ENCODE measurements around the gene ZNF24.

ZNF24 gene

DNA sequence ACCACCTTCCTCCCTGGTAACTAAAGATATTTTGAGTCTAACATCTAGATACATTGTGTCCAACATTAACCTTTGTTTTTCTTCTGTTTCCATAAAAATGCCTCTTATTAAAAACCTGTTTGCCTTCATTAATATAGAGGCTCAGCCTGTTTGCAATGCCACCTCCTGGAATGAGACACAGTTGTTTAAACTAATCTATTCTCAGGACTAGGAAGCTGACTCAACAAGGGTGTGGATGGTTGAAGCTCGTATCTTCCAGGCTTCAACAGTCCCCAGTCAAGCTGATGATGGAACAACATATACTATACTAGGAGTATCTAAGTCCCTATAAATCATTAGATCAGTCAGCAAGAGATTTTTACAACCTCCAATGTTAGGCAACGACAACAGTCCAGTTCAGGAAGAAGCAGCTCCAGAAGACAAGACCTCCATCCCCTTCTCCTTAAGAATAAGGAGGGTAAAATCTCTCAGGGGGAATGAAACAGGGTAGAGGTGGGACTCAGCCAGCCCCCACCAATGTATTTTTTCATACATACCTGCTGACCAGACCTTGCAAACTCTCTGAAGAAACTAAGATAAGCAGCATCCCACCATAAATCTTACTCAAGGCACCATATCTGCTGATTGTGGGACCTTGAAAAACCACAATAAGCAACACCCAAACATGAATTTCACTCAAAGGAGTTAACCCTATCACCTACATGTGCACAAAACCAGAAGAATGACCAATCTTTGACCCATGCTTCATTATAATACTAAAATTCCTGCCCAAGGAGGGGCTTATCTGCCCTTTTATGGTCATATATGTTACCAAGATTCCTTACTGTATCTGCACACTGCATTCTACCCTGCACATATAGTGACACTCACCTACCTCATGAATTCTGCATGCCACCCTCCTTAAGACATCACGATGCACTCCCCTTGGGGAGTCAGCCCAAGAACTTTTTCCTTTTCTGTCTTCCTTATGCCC, 21.4 kb downstream of the ZNF24 start:
- TF ChIP-seq CTCF (IDR thresholded peaks at IDR 0.05) = no peak
- H3K4me1 ChIP-seq = no peaks in the 10 kb centered on the region
- DNase-seq = no peak
- intact Hi-C loops (cut with DNase I; ENCODE audit: low total_unique reads) = no loop called here
- H3K27ac ChIP-seq = no peak overlapping the region
- no peak overlapping the region for H3K4me3 ChIP-seq
- no peaks in the 10 kb centered on the region for H3K27me3 ChIP-seq
- no peaks in the 10 kb centered on the region for H3K36me3 ChIP-seq
- H3K9me3 ChIP-seq = no peaks in the 10 kb centered on the region

- Histone ChIP-seq H3K36me3 (peaks cover 14 to 37% (median 35%) of the 10 kb centered on the region in 3 donors), H3K27ac (no peak overlapping the region), H3K4me1 (peaks cover 0 to 7% (median 0%) of the 10 kb centered on the region in 4 donors), H3K4me3 (no peak overlapping the region), H3K9me3 (peaks cover 3 to 78% (median 18%) of the 10 kb centered on the region in 3 donors), H3K27me3 (no peaks in the 10 kb centered on the region)
- TF ChIP-seq CTCF (IDR thresholded peaks at IDR 0.05) = no peak
- intact Hi-C loops (cut with DNase I; ENCODE audit: low total_unique reads) = no loop called here
- DNase-seq = no peak
Measured at GRCh38 chr18:35311496-35311895, 32.7 kb downstream of the ZNF24 start.

GRCh38 chr18:35306588-35307250, 37.5 kb downstream of the ZNF24 start:
- Histone ChIP-seq H3K9me3 (peaks cover 3 to 93% (median 54%) of the 10 kb centered on the region in 3 donors), H3K36me3 (peaks cover 52 to 84% (median 83%) of the 10 kb centered on the region in 3 donors)

GRCh38 chr18:35303610-35304009, 40.6 kb downstream of the ZNF24 start:
- TF ChIP-seq CTCF (IDR thresholded peaks at IDR 0.05) = no peak
- H3K36me3 ChIP-seq = peaks cover 64 to 93% (median 85%) of the 10 kb centered on the region in 3 donors
- H3K4me3 ChIP-seq = no peak overlapping the region
- DNase-seq = no peak
- H3K27me3 ChIP-seq = no peaks in the 10 kb centered on the region
- H3K27ac ChIP-seq = no peak overlapping the region
- intact Hi-C loops (cut with DNase I; ENCODE audit: low total_unique reads) = no loop called here
- H3K4me1 ChIP-seq = no peaks in the 10 kb centered on the region
- H3K9me3 ChIP-seq = peaks cover 3 to 92% (median 54%) of the 10 kb centered on the region in 3 donors

More at GRCh38 chr18:35306588-35307250, 37.5 kb downstream of the ZNF24 start:
- no peak overlapping the region for H3K27ac ChIP-seq
- TF ChIP-seq CTCF (IDR thresholded peaks at IDR 0.05) = no peak
- H3K4me3 ChIP-seq = no peak overlapping the region
- DNase-seq = no peak
- intact Hi-C loops (cut with DNase I; ENCODE audit: low total_unique reads) = no loop called here
- no peaks in the 10 kb centered on the region for H3K27me3 ChIP-seq
- peaks cover 0 to 7% (median 0%) of the 10 kb centered on the region in 4 donors for H3K4me1 ChIP-seq

- peaks cover 18 to 54% (median 25%) of the 10 kb centered on the region in 3 donors for H3K36me3 ChIP-seq
- no peak overlapping the region for H3K27ac ChIP-seq
- H3K9me3 ChIP-seq = peaks cover 0 to 16% (median 0%) of the 10 kb centered on the region in 3 donors
- no peak for DNase-seq
- H3K4me1 ChIP-seq = peaks cover 0 to 12% (median 6%) of the 10 kb centered on the region in 4 donors
- H3K27me3 ChIP-seq = no peaks in the 10 kb centered on the region
- intact Hi-C loops (cut with DNase I; ENCODE audit: low total_unique reads) = no loop called here
- TF ChIP-seq CTCF (IDR thresholded peaks at IDR 0.05) = no peak
- H3K4me3 ChIP-seq = no peak overlapping the region
Measured at GRCh38 chr18:35296060-35296459, 48.2 kb downstream of the ZNF24 start.

Measured in tibial artery (tissue), 4 donors.